Stomach (tissue), 9 donors: ENCODE measurements around the gene ST6GALNAC5. TPM values are rescaled to one million over a fixed set of nuclear protein-coding genes. Genes with fewer than 3 reads are reported as not detected.

ENCODE experiments used
- DNase-seq, 2 donors: peaks; one replicate each; pipeline versions ENCODE4 v3.0.0 to v3.0.0-alpha.2; 2013 to 2019
- H3K27ac ChIP-seq, 5 donors: fragments of 200-600 bp in 4 of 5; sonication (generic) in 4 of 5; one replicate each; pipeline ENCODE4 v1.5.1; 2013 to 2019; ENCODE audit warnings: mild to moderate bottlenecking in 1 of 5, moderate library complexity in 1 of 5
- H3K27me3 ChIP-seq, 3 donors: fragments of 200-600 bp; sonication (generic); one replicate each; pipeline ENCODE4 v1.5.1; 2017 to 2019; ENCODE audit warnings: mixed run types in 1 of 3
- H3K36me3 ChIP-seq, 4 donors: fragments of 200-600 bp; sonication (generic); 1 replicate in 3 of 4; 2 replicates in 1 of 4; pipeline ENCODE4 v1.5.1; 2016 to 2019
- H3K4me1 ChIP-seq, 4 donors: fragments of 200-600 bp; sonication (generic); one replicate each; pipeline ENCODE4 v1.5.1; 2016 to 2019
- H3K4me3 ChIP-seq, 4 donors: fragments of 200-600 bp; sonication (generic) in 3 of 4; one replicate each; pipeline ENCODE4 v1.5.1; 2016 to 2019; ENCODE audit warnings: mild to moderate bottlenecking in 1 of 4
- H3K9me3 ChIP-seq, 4 donors: fragments of 200-600 bp; sonication (generic); one replicate each; pipeline ENCODE4 v1.5.1; 2016 to 2019
- EP300 ChIP-seq: sonication (generic); formaldehyde crosslinking; IDR thresholded peaks from one replicate; pipeline ENCODE4 v1.6.1; 2017; ENCODE audit warnings: antibody characterized with exemption
- POLR2A ChIP-seq, 4 donors: fragments of 450-650 bp; IDR thresholded peaks; one replicate each; pipeline ENCODE4 v1.6.1; 2016; ENCODE audit warnings: antibody characterized with exemption in 4 of 4, control low read depth in 2 of 4, mild to moderate bottlenecking in 1 of 4, moderate library complexity in 1 of 4
- POLR2AphosphoS5 ChIP-seq, 3 donors: sonication (generic); formaldehyde crosslinking; IDR thresholded peaks; one replicate each; pipeline ENCODE4 v1.6.1; 2016; ENCODE audit warnings: antibody characterized with exemption in 3 of 3
- WGBS, 5 donors: extraction: QIAGEN DNeasy Blood & Tissue Kit in 3 of 5; methylation state at CpG; one replicate each; pipeline versions ENCODE4 v1.1.5 to v1.1.7; 2013 to 2018; 5-methylcytosine and 5-hydroxymethylcytosine counted together
- intact Hi-C: fragments of 100-400 bp; cut with DNase I; formaldehyde crosslinking; loops from one replicate; pipeline ENCODE4 v1.15.1; 2023; ENCODE audit warnings: low total_unique reads
- polyA plus RNA-seq, 3 donors: library from polyadenylated mRNA; stranded (reverse); fragments of 200-250 nt; gene quantifications; one replicate each; pipeline ENCODE4 v1.2.3, GENCODE V29; 2013
- total RNA-seq, 5 donors: library from RNA; depleted of rRNA; stranded (reverse); fragments of >200 nt; gene quantifications; one replicate each; pipeline versions ENCODE4 v1.1.0 to v1.2.3, GENCODE V29; 2014 to 2016
- TF ChIP-seq, protein P1 (sequence below), 7 experiments: fragments of 450-650 bp in 4 of 7; fragments of 200-600 bp in 3 of 7; sonication (generic) in 3 of 7; IDR thresholded peaks; one replicate each; pipeline ENCODE4 v1.5.1; 2016 to 2019; ENCODE audit warnings: antibody characterized with exemption in 7 of 7, control low read depth in 2 of 7, mild to moderate bottlenecking in 1 of 7
- donor health status: healthy with polysubstance abuse.
- donor health status: Bipolar disorder and iron deficiency.
- donor health status: healthy.

The ST6GALNAC5 gene
- total and polyA plus RNA-seq, 8 donors, result 1.3 to 22.0 (median 2.9) TPM; not detected in 1

GRCh38 chr1:76866566-76866965 is 714 bp upstream of the ST6GALNAC5 start:
- 76 to 86% (median 81%) methylated on average over 4 of the region's 4 CpGs for WGBS, 5 donors
- intact Hi-C loops, result no loop called here
- no peak for DNase-seq

DNA sequence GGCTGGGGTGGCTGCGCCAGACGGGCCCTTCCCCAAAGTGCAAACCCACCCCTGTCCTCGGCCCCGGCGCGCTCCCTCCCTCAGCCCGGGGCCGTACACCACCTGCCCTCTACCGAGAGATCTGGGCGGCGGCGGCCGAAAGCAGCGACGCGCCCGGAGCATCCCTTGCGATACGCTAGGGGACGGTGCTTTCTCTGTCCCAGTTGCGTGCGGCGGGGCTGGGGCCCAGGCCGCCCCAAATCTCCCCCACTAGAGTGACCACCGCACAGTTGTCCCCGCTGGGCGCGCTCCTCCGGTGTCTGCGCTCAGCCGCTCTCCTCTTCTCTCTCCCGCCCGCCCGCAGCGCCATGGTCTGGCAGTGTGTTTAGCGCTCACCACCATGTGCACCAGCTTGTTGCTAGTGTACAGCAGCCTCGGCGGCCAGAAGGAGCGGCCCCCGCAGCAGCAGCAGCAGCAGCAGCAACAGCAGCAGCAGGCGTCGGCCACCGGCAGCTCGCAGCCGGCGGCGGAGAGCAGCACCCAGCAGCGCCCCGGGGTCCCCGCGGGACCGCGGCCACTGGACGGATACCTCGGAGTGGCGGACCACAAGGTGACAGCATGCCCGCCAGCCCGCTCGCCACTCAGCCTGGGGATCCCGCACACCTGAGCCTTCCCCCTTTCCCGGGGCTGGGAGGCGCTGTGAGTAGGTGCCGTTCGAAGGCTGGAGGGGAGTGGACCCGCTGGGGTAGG is 1.0 kb downstream of the ST6GALNAC5 start:
- Histone ChIP-seq H3K27ac (peak overlapping the region in 4 of 5 donors; percentile 63 to 84 (median 76)), H3K36me3 (no peaks in the 10 kb centered on the region), H3K4me3 (peak overlapping the region; percentile 51 to 56 (median 52)), H3K4me1 (peaks cover 10 to 34% (median 20%) of the 10 kb centered on the region in 4 donors), H3K9me3 (no peaks in the 10 kb centered on the region), H3K27me3 (peaks cover 0 to 51% (median 22%) of the 10 kb centered on the region in 3 donors)
- no peak for TF ChIP-seq POLR2AphosphoS5 (IDR thresholded peaks at IDR 0.05)
- TF ChIP-seq EP300, result no peak
- TF ChIP-seq POLR2A (IDR thresholded peaks at IDR 0.05), result no peak
- TF ChIP-seq, protein P1, sequence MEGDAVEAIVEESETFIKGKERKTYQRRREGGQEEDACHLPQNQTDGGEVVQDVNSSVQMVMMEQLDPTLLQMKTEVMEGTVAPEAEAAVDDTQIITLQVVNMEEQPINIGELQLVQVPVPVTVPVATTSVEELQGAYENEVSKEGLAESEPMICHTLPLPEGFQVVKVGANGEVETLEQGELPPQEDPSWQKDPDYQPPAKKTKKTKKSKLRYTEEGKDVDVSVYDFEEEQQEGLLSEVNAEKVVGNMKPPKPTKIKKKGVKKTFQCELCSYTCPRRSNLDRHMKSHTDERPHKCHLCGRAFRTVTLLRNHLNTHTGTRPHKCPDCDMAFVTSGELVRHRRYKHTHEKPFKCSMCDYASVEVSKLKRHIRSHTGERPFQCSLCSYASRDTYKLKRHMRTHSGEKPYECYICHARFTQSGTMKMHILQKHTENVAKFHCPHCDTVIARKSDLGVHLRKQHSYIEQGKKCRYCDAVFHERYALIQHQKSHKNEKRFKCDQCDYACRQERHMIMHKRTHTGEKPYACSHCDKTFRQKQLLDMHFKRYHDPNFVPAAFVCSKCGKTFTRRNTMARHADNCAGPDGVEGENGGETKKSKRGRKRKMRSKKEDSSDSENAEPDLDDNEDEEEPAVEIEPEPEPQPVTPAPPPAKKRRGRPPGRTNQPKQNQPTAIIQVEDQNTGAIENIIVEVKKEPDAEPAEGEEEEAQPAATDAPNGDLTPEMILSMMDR (IDR thresholded peaks at IDR 0.05), result peak in 1 of 7 experiments; percentile 7
- DNase-seq, result peak; percentile 25 to 78
- intact Hi-C loops, result no loop called here
- WGBS, 5 donors, result 1 to 5% (median 3%) methylated on average over 28 to 65 of the region's 65 CpGs

More at GRCh38 chr1:76866566-76866965, 714 bp upstream of the ST6GALNAC5 start:
- Histone ChIP-seq H3K9me3 (no peaks in the 10 kb centered on the region), H3K4me3 (peak overlapping the region in 1 of 4 donors; percentile 51), H3K27me3 (peaks cover 0 to 51% (median 22%) of the 10 kb centered on the region in 3 donors), H3K36me3 (no peaks in the 10 kb centered on the region), H3K4me1 (peaks cover 10 to 34% (median 20%) of the 10 kb centered on the region in 4 donors), H3K27ac (peak overlapping the region in 4 of 5 donors; percentile 63 to 84 (median 76))
- TF ChIP-seq POLR2A (IDR thresholded peaks at IDR 0.05), result no peak
- no peak for TF ChIP-seq POLR2AphosphoS5 (IDR thresholded peaks at IDR 0.05)
- TF ChIP-seq, protein P1 (IDR thresholded peaks at IDR 0.05), result no peak
- no peak for TF ChIP-seq EP300

DNA sequence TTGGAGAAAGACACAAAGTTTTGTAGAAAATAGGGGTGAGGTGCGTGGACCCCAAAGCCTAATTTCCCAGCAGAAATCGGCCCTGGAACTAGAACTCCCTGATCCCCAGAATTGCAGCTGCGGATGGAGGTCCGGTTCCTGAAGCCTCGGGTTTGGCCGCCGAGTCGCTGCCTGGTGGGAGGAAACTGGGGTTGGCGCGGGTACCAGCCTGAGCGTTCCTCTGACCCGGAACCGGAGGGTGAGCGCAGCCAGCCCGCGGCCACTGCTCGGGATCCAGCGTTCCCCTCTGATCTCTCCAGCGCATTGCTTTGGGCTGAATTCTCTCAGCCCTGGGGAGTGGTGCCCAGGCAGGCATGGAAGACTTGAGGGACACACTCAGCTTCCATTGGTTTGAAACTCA is 1.6 kb downstream of the ST6GALNAC5 start:
- TF ChIP-seq POLR2A (IDR thresholded peaks at IDR 0.05) (no peak), EP300 (no peak), POLR2AphosphoS5 (IDR thresholded peaks at IDR 0.05) (no peak)
- TF ChIP-seq, protein P1 (IDR thresholded peaks at IDR 0.05), result no peak
- peak overlapping the region in 4 of 5 donors; percentile 63 to 84 (median 76) for H3K27ac ChIP-seq
- WGBS, 5 donors, result 3 to 7% (median 6%) methylated on average over 4 to 19 of the region's 19 CpGs; no CpG with 5 or more reads in 1 of the 5 donors
- no peaks in the 10 kb centered on the region for H3K9me3 ChIP-seq
- intact Hi-C loops, result no loop called here
- H3K27me3 ChIP-seq, result peaks cover 0 to 51% (median 22%) of the 10 kb centered on the region in 3 donors
- peaks cover 10 to 34% (median 20%) of the 10 kb centered on the region in 4 donors for H3K4me1 ChIP-seq
- no peaks in the 10 kb centered on the region for H3K36me3 ChIP-seq
- peak overlapping the region; percentile 51 to 56 (median 52) for H3K4me3 ChIP-seq
- peak in 1 of 2 donors; percentile 30 for DNase-seq

- 37 to 72% (median 44%) methylated on average over 2 of the region's 2 CpGs for WGBS, 5 donors
- H3K27me3 ChIP-seq, result peaks cover 0 to 51% (median 22%) of the 10 kb centered on the region in 3 donors
- H3K9me3 ChIP-seq, result no peaks in the 10 kb centered on the region
- H3K27ac ChIP-seq, result no peak overlapping the region
- peaks cover 10 to 34% (median 20%) of the 10 kb centered on the region in 4 donors for H3K4me1 ChIP-seq
- no peak for TF ChIP-seq EP300
- TF ChIP-seq POLR2A (IDR thresholded peaks at IDR 0.05), result no peak
- TF ChIP-seq, protein P1 (IDR thresholded peaks at IDR 0.05), result no peak
- TF ChIP-seq POLR2AphosphoS5 (IDR thresholded peaks at IDR 0.05), result no peak
- intact Hi-C loops, result no loop called here
- DNase-seq, result no peak
- H3K36me3 ChIP-seq, result no peaks in the 10 kb centered on the region
- H3K4me3 ChIP-seq, result peak overlapping the region in 1 of 4 donors; percentile 51
Observed at GRCh38 chr1:76870037-76870436, 2.8 kb downstream of the ST6GALNAC5 start.
